SH-SY5Y (cell line): ENCODE measurements around the gene EPB41L2.

Experiments
- GATA2 ChIP-seq: IDR thresholded peaks from 2 replicates; pipeline ENCODE4 v1.6.1; 2011; ENCODE audit warnings: mild to moderate bottlenecking, low read depth, low read length
- GATA3 ChIP-seq: IDR thresholded peaks from 2 replicates; pipeline ENCODE4 v1.6.1; 2011; ENCODE audit warnings: low read depth, mild to moderate bottlenecking, low read length, moderate library complexity

DNA sequence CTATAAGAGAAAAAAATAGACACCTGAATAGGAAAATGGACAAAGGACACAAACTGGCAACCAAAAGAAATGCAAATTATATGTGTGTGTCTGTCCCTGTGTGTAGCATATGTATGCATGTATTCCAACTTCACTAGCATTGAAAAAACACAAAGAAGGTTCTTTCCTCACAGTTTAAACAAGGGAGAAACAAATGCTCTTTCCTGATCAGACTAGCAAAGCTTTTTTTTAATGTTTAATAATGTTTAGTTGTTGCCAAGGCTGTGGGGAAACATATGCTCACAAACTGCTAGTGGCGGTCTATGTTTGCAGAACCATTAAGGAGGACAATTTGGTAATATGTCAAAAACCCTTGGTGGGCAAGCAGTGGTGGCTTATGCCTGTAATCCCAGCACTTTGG is 213.5 kb downstream of the EPB41L2 start:
- no peak for TF ChIP-seq GATA2
- no peak for TF ChIP-seq GATA3
